GM23338 (cell line): ENCODE measurements around the gene SETD4. TPM values are rescaled to one million over a fixed set of nuclear protein-coding genes. Genes with fewer than 3 reads are reported as not detected.

Source experiments
- ATAC-seq: fragments of 200-7000 bp; cut with Tn5 transposase; 3 replicates; pipeline ENCODE4 v1.9.1; 2020
- DNase-seq: peaks from one replicate; pipeline ENCODE4 v3.0.0-alpha.2; 2015; ENCODE audit warnings: low spot score
- H2AFZ ChIP-seq: fragments of 200-600 bp; sonication (generic); 2 replicates; pipeline ENCODE4 v1.8.0; 2016; ENCODE audit warnings: antibody characterized with exemption, mild to moderate bottlenecking, moderate library complexity
- H3F3A ChIP-seq: fragments of 200-600 bp; sonication (generic); replicated peaks from 2 replicates; pipeline ENCODE4 v1.8.0; 2017; ENCODE audit warnings: antibody characterized with exemption, mixed run types, low read depth
- H3K27ac ChIP-seq: fragments of 200-600 bp; sonication (generic); 2 replicates; pipeline ENCODE4 v1.6.1; 2016; ENCODE audit warnings: low read depth
- H3K27me3 ChIP-seq: fragments of 200-600 bp; sonication (generic); 2 replicates; pipeline ENCODE4 v1.8.0; 2016; ENCODE audit warnings: mild to moderate bottlenecking, mixed run types, moderate library complexity; ENCODE audit not compliant: insufficient read depth
- H3K36me3 ChIP-seq: fragments of 200-600 bp; sonication (generic); 2 replicates; pipeline ENCODE4 v1.8.0; 2016; ENCODE audit warnings: mild to moderate bottlenecking; ENCODE audit not compliant: insufficient read depth
- H3K4me1 ChIP-seq: fragments of 200-600 bp; sonication (generic); 2 replicates; pipeline ENCODE4 v1.8.0; 2016; ENCODE audit warnings: mild to moderate bottlenecking, moderate library complexity; ENCODE audit not compliant: insufficient read depth
- H3K4me2 ChIP-seq: fragments of 200-600 bp; sonication (generic); 2 replicates; pipeline ENCODE4 v1.7.1; 2017; ENCODE audit warnings: mixed run types
- H3K4me3 ChIP-seq: fragments of 200-600 bp; sonication (generic); 2 replicates; pipeline ENCODE4 v1.6.1; 2016; ENCODE audit warnings: mixed run types
- H3K79me2 ChIP-seq: fragments of 200-600 bp; sonication (generic); replicated peaks from 2 replicates; pipeline ENCODE4 v1.8.0; 2017; ENCODE audit warnings: mild to moderate bottlenecking; ENCODE audit not compliant: insufficient read depth
- H3K9me2 ChIP-seq: fragments of 200-600 bp; sonication (generic); 2 replicates; pipeline ENCODE4 v1.8.0; 2017; ENCODE audit not compliant: insufficient read depth
- H4K20me1 ChIP-seq: fragments of 200-600 bp; sonication (generic); replicated peaks from 2 replicates; pipeline ENCODE4 v1.8.0; 2017; ENCODE audit warnings: mild to moderate bottlenecking; ENCODE audit not compliant: insufficient read depth
- H3K27ac Mint-ChIP-seq: 2 replicates; pipeline ENCODE4 v1.8.0; 2020; ENCODE audit warnings: inconsistent platforms, mild to moderate bottlenecking, moderate library complexity, mixed read lengths
- H3K27me3 Mint-ChIP-seq: 3 replicates; pipeline ENCODE4 v1.8.0; 2022; ENCODE audit warnings: low read depth, mild to moderate bottlenecking, moderate library complexity, mixed read lengths, inconsistent platforms; ENCODE audit not compliant: insufficient read depth, poor library complexity
- H3K36me3 Mint-ChIP-seq: 3 replicates; pipeline ENCODE4 v1.8.0; 2021; ENCODE audit warnings: low read depth, mild to moderate bottlenecking, inconsistent platforms, moderate library complexity, mixed read lengths
- H3K4me1 Mint-ChIP-seq: 3 replicates; pipeline ENCODE4 v1.8.0; 2020; ENCODE audit warnings: mild to moderate bottlenecking, inconsistent platforms, mixed read lengths
- H3K4me3 Mint-ChIP-seq: 3 replicates; pipeline ENCODE4 v1.8.0; 2021; ENCODE audit warnings: moderate library complexity, mild to moderate bottlenecking, inconsistent platforms, mixed read lengths
- H3K9me3 Mint-ChIP-seq: 3 replicates; pipeline ENCODE4 v1.8.0; 2020; ENCODE audit warnings: moderate library complexity, mild to moderate bottlenecking, inconsistent platforms, mixed read lengths
- CREB1 ChIP-seq: fragments of 250-450 bp; sonication (Bioruptor Pico); IDR thresholded peaks from 2 replicates; pipeline ENCODE4 v1.5.0; 2020; ENCODE audit warnings: low read depth, mild to moderate bottlenecking, moderate library complexity
- CTCF ChIP-seq, 2 experiments: fragments of 200-600 bp in 1 of 2; sonication (generic) in 1 of 2; conservative IDR thresholded peaks; 2 replicates each; pipeline versions ENCODE4 v1.5.1 to v1.6.1; 2016 to 2017; ENCODE audit warnings: antibody characterized with exemption in 2 of 2, low read depth in 2 of 2, mild to moderate bottlenecking in 2 of 2, moderate library complexity in 1 of 2
- ETS1 ChIP-seq: IDR thresholded peaks from 2 replicates; pipeline ENCODE4 v1.6.1; 2016; ENCODE audit warnings: antibody characterized with exemption
- EZH2 ChIP-seq: fragments of 200-600 bp; sonication (generic); IDR thresholded peaks from one replicate; pipeline ENCODE4 v1.8.0; 2017; ENCODE audit warnings: antibody characterized with exemption, mild to moderate bottlenecking, low read depth; ENCODE audit not compliant: unreplicated experiment
- EZH2phosphoT487 ChIP-seq: fragments of 200-600 bp; sonication (generic); IDR thresholded peaks from one replicate; pipeline ENCODE4 v1.8.1; 2018; ENCODE audit warnings: antibody characterized with exemption; ENCODE audit not compliant: unreplicated experiment
- JUNB ChIP-seq: IDR thresholded peaks from one replicate; pipeline ENCODE4 v1.6.1; 2016; ENCODE audit warnings: antibody characterized with exemption; ENCODE audit not compliant: unreplicated experiment
- NANOG ChIP-seq: IDR thresholded peaks from 2 replicates; pipeline ENCODE4 v1.6.1; 2016; ENCODE audit warnings: antibody characterized with exemption, borderline replicate concordance
- REST ChIP-seq: IDR thresholded peaks from one replicate; pipeline ENCODE4 v1.6.1; 2018; ENCODE audit warnings: antibody characterized with exemption; ENCODE audit not compliant: unreplicated experiment
- STAT1 ChIP-seq: IDR thresholded peaks from one replicate; pipeline ENCODE4 v1.6.1; 2016; ENCODE audit warnings: antibody characterized with exemption; ENCODE audit not compliant: unreplicated experiment
- ZNF331 ChIP-seq: fragments of 250-450 bp; sonication (Bioruptor Pico); IDR thresholded peaks from 2 replicates; pipeline ENCODE4 v1.5.0; 2020; ENCODE audit warnings: low read depth, mild to moderate bottlenecking, moderate library complexity
- polyA plus RNA-seq: library from polyadenylated mRNA; unstranded; fragments of >200 nt; fragmentation: Nextera tagmentation; extraction: Ambion mirVana; gene quantifications from 2 replicates; pipeline ENCODE4 v1.2.1, GENCODE V29; 2016
- total RNA-seq: library from RNA; depleted of rRNA; stranded (reverse); fragments of >200 nt; shearing (Covaris generic); gene quantifications from 2 replicates; pipeline ENCODE4 v1.2.3, GENCODE V29; 2014

SETD4 gene
- total and polyA plus RNA-seq, 2 experiments from 2014 or later: 32.5 to 45.1 TPM

- Histone ChIP-seq H3K36me3 (peaks cover 66% of the 10 kb centered on the region), H3F3A (peaks cover 27% of the 10 kb centered on the region), H3K4me2 (no peak overlapping the region), H3K4me3 (no peak overlapping the region), H4K20me1 (peaks cover 4% of the 10 kb centered on the region; the same call in 1 of the 2 replicates), H3K27me3 (no peaks in the 10 kb centered on the region), H2AFZ (no peak overlapping the region), H3K9me2 (no peaks in the 10 kb centered on the region), H3K79me2 (peaks cover 12% of the 10 kb centered on the region), H3K27ac (peak overlapping the region; percentile 63; the same call in 1 of the 2 replicates), H3K4me1 (peaks cover 11% of the 10 kb centered on the region)
- peaks cover 17% of the 10 kb centered on the region for H3K4me1 Mint-ChIP-seq
- peaks cover 84% of the 10 kb centered on the region for H3K36me3 Mint-ChIP-seq
- H3K27me3 Mint-ChIP-seq: peaks cover 3% of the 10 kb centered on the region
- no peak for TF ChIP-seq ZNF331 (CRISPR knock-in tag)
- no peak for TF ChIP-seq REST
- no peak for TF ChIP-seq NANOG
- no peak for TF ChIP-seq CREB1 (CRISPR knock-in tag)
- TF ChIP-seq CTCF (conservative IDR thresholded peaks at IDR 0.05; ENCODE audit: low read depth in 2 of 2): no peak
- TF ChIP-seq ETS1: no peak
- no peak for TF ChIP-seq EZH2
- TF ChIP-seq EZH2phosphoT487: no peak
- TF ChIP-seq JUNB: no peak
- TF ChIP-seq STAT1: no peak
- DNase-seq: no peak
- H3K9me3 Mint-ChIP-seq: no peaks in the 10 kb centered on the region
- H3K27ac Mint-ChIP-seq: peak overlapping the region; percentile 40; the same call in 1 of the 2 replicates
- no peak overlapping the region for H3K4me3 Mint-ChIP-seq
- ATAC-seq: no peak
These were observed 19.9 kb downstream of the SETD4 start for GRCh38 chr21:36040389-36040788.
